Stomach (tissue), 4 donors: ENCODE results near the gene PCDH9.

ENCODE experiments used
- CTCF ChIP-seq, 7 experiments: fragments of 450-650 bp in 4 of 7; fragments of 200-600 bp in 3 of 7; sonication (generic) in 3 of 7; IDR thresholded peaks; one replicate each; pipeline ENCODE4 v1.5.1; 2016 to 2019; ENCODE audit warnings: antibody characterized with exemption in 7 of 7, control low read depth in 2 of 7, mild to moderate bottlenecking in 1 of 7
- EP300 ChIP-seq: sonication (generic); formaldehyde crosslinking; IDR thresholded peaks from one replicate; pipeline ENCODE4 v1.6.1; 2017; ENCODE audit warnings: antibody characterized with exemption
- POLR2A ChIP-seq, 4 donors: fragments of 450-650 bp; IDR thresholded peaks; one replicate each; pipeline ENCODE4 v1.6.1; 2016; ENCODE audit warnings: antibody characterized with exemption in 4 of 4, control low read depth in 2 of 4, mild to moderate bottlenecking in 1 of 4, moderate library complexity in 1 of 4
- POLR2AphosphoS5 ChIP-seq, 3 donors: sonication (generic); formaldehyde crosslinking; IDR thresholded peaks; one replicate each; pipeline ENCODE4 v1.6.1; 2016; ENCODE audit warnings: antibody characterized with exemption in 3 of 3

- TF ChIP-seq POLR2A (IDR thresholded peaks at IDR 0.05): no peak
- no peak for TF ChIP-seq CTCF (IDR thresholded peaks at IDR 0.05)
- TF ChIP-seq EP300: no peak
- TF ChIP-seq POLR2AphosphoS5 (IDR thresholded peaks at IDR 0.05): no peak
Observed at GRCh38 chr13:66933994-66934393, 296.1 kb downstream of the PCDH9 start.
